Thymus (tissue), 11 donors: ENCODE results near the gene ZNF750. TPM values are rescaled to one million over a fixed set of nuclear protein-coding genes. Genes with fewer than 3 reads are reported as not detected.
A peak's percentile ranks its signal among the peaks of the same experiment; 100 is the strongest.

ENCODE experiments used
- DNase-seq, 9 donors: peaks; one replicate each; pipeline ENCODE4 v3.0.0-alpha.2; 2013; ENCODE audit warnings: low spot score in 9 of 9, low read depth in 6 of 9, missing footprints in 1 of 9
- H3K27ac ChIP-seq, 2 donors: one replicate each; pipeline ENCODE4 v1.5.1; 2013; ENCODE audit warnings: control low read depth in 1 of 2, low read depth in 1 of 2, low read length in 1 of 2, mild to moderate bottlenecking in 1 of 2, moderate library complexity in 1 of 2
- H3K27me3 ChIP-seq, 2 donors: one replicate each; pipeline ENCODE4 v1.5.1; 2013; ENCODE audit warnings: low read length in 1 of 2; ENCODE audit not compliant: control insufficient read depth in 2 of 2, insufficient read depth in 1 of 2
- H3K36me3 ChIP-seq, 2 donors: one replicate each; pipeline ENCODE4 v1.5.1; 2013; ENCODE audit warnings: low read length in 1 of 2, mild to moderate bottlenecking in 1 of 2, moderate library complexity in 1 of 2; ENCODE audit not compliant: control insufficient read depth in 2 of 2, insufficient read depth in 2 of 2
- H3K4me1 ChIP-seq, 2 donors: one replicate each; pipeline ENCODE4 v1.5.1; 2013; ENCODE audit warnings: low read length in 2 of 2; ENCODE audit not compliant: control insufficient read depth in 2 of 2, insufficient read depth in 2 of 2
- H3K4me3 ChIP-seq, 2 donors: one replicate each; pipeline ENCODE4 v1.5.1; 2013; ENCODE audit warnings: low read length in 2 of 2, control low read depth in 1 of 2, mild to moderate bottlenecking in 1 of 2
- H3K9me3 ChIP-seq, 2 donors: one replicate each; pipeline ENCODE4 v1.5.1; 2013; ENCODE audit warnings: low read length in 1 of 2, mild to moderate bottlenecking in 1 of 2; ENCODE audit not compliant: control insufficient read depth in 2 of 2, insufficient read depth in 1 of 2
- WGBS: extraction: QIAGEN DNeasy Blood & Tissue Kit; methylation state at CpG from one replicate; pipeline ENCODE4 v1.1.7; 2013; 5-methylcytosine and 5-hydroxymethylcytosine counted together
- polyA plus RNA-seq: library from polyadenylated mRNA; stranded (reverse); fragments of 200-250 nt; gene quantifications from one replicate; pipeline ENCODE4 v1.2.3, GENCODE V29; 2013
- total RNA-seq: library from RNA; stranded (reverse); fragments of 120-200 nt; gene quantifications from one replicate; pipeline ENCODE4 v1.2.4, GENCODE V29; 2013
- donor health status: healthy.

Gene ZNF750
- total and polyA plus RNA-seq, 2 donors, result 3.9 to 4.1 TPM

- H3K9me3 ChIP-seq, result peaks cover 1 to 10% of the 10 kb centered on the region in 2 donors
- no peak for DNase-seq
- H3K4me3 ChIP-seq, result no peak overlapping the region
- peaks cover 31 to 37% of the 10 kb centered on the region in 2 donors for H3K36me3 ChIP-seq
- peaks cover 26 to 93% of the 10 kb centered on the region in 2 donors for H3K4me1 ChIP-seq
- 89% methylated on average over 34 of the region's 34 CpGs for WGBS
- H3K27me3 ChIP-seq, result no peaks in the 10 kb centered on the region
- no peak overlapping the region for H3K27ac ChIP-seq
These were observed 34.4 kb upstream of the ZNF750 start for GRCh38 chr17:82874011-82874835.

- Histone ChIP-seq H3K36me3 (peaks cover 28 to 34% of the 10 kb centered on the region in 2 donors), H3K4me1 (peaks cover 26 to 92% of the 10 kb centered on the region in 2 donors), H3K4me3 (no peak overlapping the region), H3K27me3 (no peaks in the 10 kb centered on the region), H3K27ac (peak overlapping the region in 1 of 2 donors; percentile 89), H3K9me3 (peaks cover 1 to 10% of the 10 kb centered on the region in 2 donors)
- WGBS, result 96% methylated on average over 19 of the region's 19 CpGs
- DNase-seq, result no peak
These were observed 33.7 kb upstream of the ZNF750 start for GRCh38 chr17:82873521-82873920.

GRCh38 chr17:82872591-82873520 is 33.0 kb upstream of the ZNF750 start:
- WGBS, result 73% methylated on average over 33 of the region's 33 CpGs
- DNase-seq, result peak in 1 of 9 donors; percentile 64
- peak overlapping the region in 1 of 2 donors; percentile 89 for H3K27ac ChIP-seq
- peaks cover 28 to 31% of the 10 kb centered on the region in 2 donors for H3K36me3 ChIP-seq
- peaks cover 1 to 11% of the 10 kb centered on the region in 2 donors for H3K9me3 ChIP-seq
- H3K4me1 ChIP-seq, result peaks cover 28 to 91% of the 10 kb centered on the region in 2 donors
- no peak overlapping the region for H3K4me3 ChIP-seq
- H3K27me3 ChIP-seq, result no peaks in the 10 kb centered on the region

GRCh38 chr17:82871776-82872561 is 32.1 kb upstream of the ZNF750 start:
- H3K27ac ChIP-seq, result peak overlapping the region; percentile 56 to 89
- no peak for DNase-seq
- WGBS, result 90% methylated on average over 41 of the region's 41 CpGs

GRCh38 chr17:82871056-82871775 is 31.4 kb upstream of the ZNF750 start:
- Histone ChIP-seq H3K27ac (peak overlapping the region; percentile 56 to 89), H3K4me1 (peaks cover 36 to 95% of the 10 kb centered on the region in 2 donors), H3K27me3 (peaks cover 0 to 4% of the 10 kb centered on the region in 2 donors), H3K36me3 (peaks cover 28 to 32% of the 10 kb centered on the region in 2 donors), H3K9me3 (peaks cover 0 to 13% of the 10 kb centered on the region in 2 donors), H3K4me3 (no peak overlapping the region)
- 54% methylated on average over 31 of the region's 31 CpGs for WGBS
- peak in 1 of 9 donors; percentile 78 for DNase-seq

More at GRCh38 chr17:82871776-82872561, 32.1 kb upstream of the ZNF750 start:
- peaks cover 0 to 1% of the 10 kb centered on the region in 2 donors for H3K27me3 ChIP-seq
- peaks cover 1 to 13% of the 10 kb centered on the region in 2 donors for H3K9me3 ChIP-seq
- peaks cover 28 to 33% of the 10 kb centered on the region in 2 donors for H3K36me3 ChIP-seq
- H3K4me1 ChIP-seq, result peaks cover 30 to 94% of the 10 kb centered on the region in 2 donors
- H3K4me3 ChIP-seq, result no peak overlapping the region

- no peak for DNase-seq
- WGBS, result 93% methylated on average over 14 of the region's 14 CpGs
- Histone ChIP-seq H3K27me3 (peaks cover 0 to 4% of the 10 kb centered on the region in 2 donors), H3K27ac (peak overlapping the region; percentile 56 to 89), H3K4me3 (no peak overlapping the region), H3K36me3 (peaks cover 28 to 29% of the 10 kb centered on the region in 2 donors), H3K9me3 (peaks cover 0 to 13% of the 10 kb centered on the region in 2 donors), H3K4me1 (peaks cover 43 to 96% of the 10 kb centered on the region in 2 donors)
These were observed 30.7 kb upstream of the ZNF750 start for GRCh38 chr17:82870541-82870940.

GRCh38 chr17:82870091-82870491 is 30.3 kb upstream of the ZNF750 start:
- no peak for DNase-seq
- no peak overlapping the region for H3K4me3 ChIP-seq
- H3K36me3 ChIP-seq, result peaks cover 28 to 29% of the 10 kb centered on the region in 2 donors
- H3K9me3 ChIP-seq, result peaks cover 0 to 17% of the 10 kb centered on the region in 2 donors
- peak overlapping the region in 1 of 2 donors; percentile 89 for H3K27ac ChIP-seq
- peaks cover 47 to 96% of the 10 kb centered on the region in 2 donors for H3K4me1 ChIP-seq
- WGBS, result 92% methylated on average over 35 of the region's 35 CpGs
- H3K27me3 ChIP-seq, result peaks cover 0 to 4% of the 10 kb centered on the region in 2 donors

- peaks cover 0 to 4% of the 10 kb centered on the region in 2 donors for H3K27me3 ChIP-seq
- peaks cover 25 to 29% of the 10 kb centered on the region in 2 donors for H3K36me3 ChIP-seq
- H3K4me3 ChIP-seq, result no peak overlapping the region
- H3K27ac ChIP-seq, result peak overlapping the region in 1 of 2 donors; percentile 89
- peaks cover 53 to 98% of the 10 kb centered on the region in 2 donors for H3K4me1 ChIP-seq
- no peak for DNase-seq
- H3K9me3 ChIP-seq, result peaks cover 0 to 21% of the 10 kb centered on the region in 2 donors
- 91% methylated on average over 11 of the region's 11 CpGs for WGBS
These were observed 29.7 kb upstream of the ZNF750 start for GRCh38 chr17:82869536-82869935.
